SK-N-SH (cell line): ENCODE measurements around the gene MCCC1.

Experiments used
- CTCF ChIP-seq: fragments of 200-600 bp; sonication (generic); IDR thresholded peaks from 2 replicates; pipeline ENCODE4 v1.6.1; 2017; ENCODE audit warnings: antibody characterized with exemption, mild to moderate bottlenecking, moderate library complexity
- EP300 ChIP-seq, 2 experiments: IDR thresholded peaks; 2 replicates each; pipeline versions ENCODE4 v1.4.0 to v1.6.1; 2012; ENCODE audit warnings: borderline replicate concordance in 1 of 2, low read depth in 1 of 2, low read length in 1 of 2
- EZH2phosphoT487 ChIP-seq: fragments of 200-600 bp; sonication (generic); IDR thresholded peaks from 2 replicates; pipeline ENCODE4 v1.6.1; 2017; ENCODE audit warnings: low read depth, mixed run types, mild to moderate bottlenecking, antibody characterized with exemption, moderate library complexity, borderline replicate concordance
- FOXJ3 ChIP-seq: sonication (generic); formaldehyde crosslinking; IDR thresholded peaks from 2 replicates; pipeline ENCODE4 v1.5.1; 2020; ENCODE audit warnings: mild to moderate bottlenecking, missing genetic modification reagents
- FOXM1 ChIP-seq: IDR thresholded peaks from 2 replicates; pipeline ENCODE4 v1.4.0; 2012; ENCODE audit warnings: low read depth, mild to moderate bottlenecking
- MAX ChIP-seq: IDR thresholded peaks from 2 replicates; pipeline ENCODE4 v1.4.0; 2012; ENCODE audit warnings: low read depth
- REST ChIP-seq: IDR thresholded peaks from 2 replicates; pipeline ENCODE4 v1.6.1; 2012; ENCODE audit warnings: mild to moderate bottlenecking, low read depth, low read length, moderate library complexity
- SIN3A ChIP-seq: IDR thresholded peaks from 2 replicates; pipeline ENCODE4 v1.6.1; 2012; ENCODE audit warnings: low read depth, mild to moderate bottlenecking, low read length, moderate library complexity, borderline replicate concordance
- USF1 ChIP-seq: IDR thresholded peaks from 2 replicates; pipeline ENCODE4 v1.4.0; 2012; ENCODE audit warnings: low read depth, borderline replicate concordance
- ZBTB33 ChIP-seq: IDR thresholded peaks from 2 replicates; pipeline ENCODE4 v1.4.0; 2012; ENCODE audit warnings: low read depth, borderline replicate concordance

- TF ChIP-seq MAX (no peak), CTCF (no peak), REST (no peak), USF1 (no peak), FOXM1 (no peak), EP300 (IDR thresholded peaks at IDR 0.05; ENCODE audit: borderline replicate concordance in 1 of 2, low read depth in 1 of 2, low read length in 1 of 2) (no peak), EZH2phosphoT487 (no peak), SIN3A (no peak), ZBTB33 (no peak), FOXJ3 (CRISPR knock-in tag) (no peak)
Observed at GRCh38 chr3:183080628-183081027, 18.7 kb downstream of the MCCC1 start.
